ENCODE results near the gene ACSL6.

Gene ACSL6

DNA sequence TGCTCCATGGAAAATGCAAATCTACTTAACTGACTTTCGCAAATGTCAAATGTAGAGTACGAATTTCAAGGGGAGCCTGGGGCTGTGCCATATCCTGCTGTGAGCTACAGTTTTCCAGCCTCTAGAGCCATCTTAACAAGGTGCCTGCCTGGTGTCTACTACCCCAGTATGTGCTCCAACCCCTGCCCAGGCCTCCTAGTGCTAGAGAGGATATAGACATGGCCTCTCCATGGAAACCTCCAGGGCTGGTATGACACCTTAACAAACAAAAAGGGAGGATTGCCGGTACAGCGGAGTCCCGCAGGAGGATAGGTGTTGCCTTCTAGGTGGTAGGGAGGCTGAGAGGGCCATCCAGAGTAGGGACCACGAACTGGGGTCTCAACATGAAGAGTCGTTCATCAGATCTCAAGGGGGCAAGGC is 35.4 kb upstream of the ACSL6 start:
- no peak for DNase-seq

DNA sequence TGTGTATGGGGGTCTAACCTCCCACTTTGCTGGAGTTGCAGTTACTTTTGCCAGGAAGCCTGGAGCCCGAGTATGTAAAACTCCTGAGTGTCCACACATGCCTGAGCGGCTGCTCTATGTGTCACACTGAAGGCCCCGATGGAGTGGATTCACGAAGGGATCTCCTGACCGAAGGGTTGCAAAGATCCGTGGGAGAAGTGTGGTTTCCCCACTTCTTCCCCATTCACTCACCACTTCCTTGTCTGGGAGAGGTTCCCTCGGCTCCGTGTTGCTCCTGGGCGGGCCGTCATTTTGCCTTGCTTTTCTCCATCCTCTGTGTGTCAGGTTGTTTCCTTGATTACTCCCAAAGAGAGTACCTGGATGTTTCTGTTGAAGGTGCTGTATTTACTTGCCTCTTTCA is 32.7 kb upstream of the ACSL6 start:
- DNase-seq, result no peak

DNA sequence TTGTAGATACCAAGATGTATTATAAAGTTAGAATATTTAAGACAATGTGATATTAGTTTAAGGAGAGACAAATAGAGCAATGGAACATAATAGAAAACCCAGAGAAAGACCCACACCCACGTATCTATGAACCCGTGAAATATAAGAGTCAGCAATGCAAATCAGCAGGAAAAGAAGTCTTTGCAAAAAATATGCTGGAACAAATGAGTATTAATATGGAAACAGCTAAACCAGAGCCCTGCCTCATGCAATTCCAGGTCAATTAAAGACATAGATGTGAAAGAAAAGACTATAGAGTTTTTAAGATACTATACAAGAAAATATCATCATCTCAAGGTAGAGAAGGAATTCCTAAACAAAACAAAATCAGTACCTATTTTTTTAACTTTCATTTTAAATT is 25.9 kb upstream of the ACSL6 start:
- DNase-seq, result no peak

DNA sequence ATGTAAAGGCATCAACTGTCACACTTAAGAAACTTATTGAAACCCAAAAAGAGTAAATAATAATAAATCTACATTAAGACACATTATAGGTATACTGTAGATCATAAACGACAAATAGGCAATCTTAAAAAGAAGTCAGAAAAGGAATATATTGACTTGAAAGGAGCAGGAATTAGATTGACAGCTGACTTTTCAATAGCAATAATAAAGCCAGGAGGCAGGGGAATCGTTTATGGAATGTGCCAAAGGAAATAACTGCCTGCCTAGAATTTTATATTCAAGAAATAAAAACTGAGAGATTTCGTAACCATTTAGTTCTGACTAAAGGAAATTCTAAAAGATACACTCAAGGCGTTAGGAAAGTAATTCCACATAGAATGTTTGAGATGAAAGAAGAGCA is 21.7 kb upstream of the ACSL6 start:
- no peak for DNase-seq

DNA sequence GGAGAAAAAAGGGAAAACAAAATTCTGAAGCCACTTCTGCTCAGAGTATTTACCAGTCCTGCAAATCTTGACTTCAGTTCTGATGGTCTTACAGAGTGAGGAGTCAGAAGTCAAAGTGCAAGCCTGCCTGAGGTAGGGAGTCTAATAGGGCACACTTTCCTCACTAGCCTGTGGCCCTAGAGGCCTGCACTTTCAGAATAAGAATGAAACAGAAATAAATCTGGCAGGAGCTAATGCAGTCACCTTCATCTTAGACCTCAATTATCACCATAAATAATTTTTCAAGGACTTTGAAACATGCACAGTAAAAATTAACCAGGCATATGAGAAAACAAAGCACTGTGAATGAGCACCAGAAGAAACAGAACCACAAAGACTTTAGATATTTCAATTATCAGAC is 20.7 kb upstream of the ACSL6 start:
- DNase-seq, result no peak

DNA sequence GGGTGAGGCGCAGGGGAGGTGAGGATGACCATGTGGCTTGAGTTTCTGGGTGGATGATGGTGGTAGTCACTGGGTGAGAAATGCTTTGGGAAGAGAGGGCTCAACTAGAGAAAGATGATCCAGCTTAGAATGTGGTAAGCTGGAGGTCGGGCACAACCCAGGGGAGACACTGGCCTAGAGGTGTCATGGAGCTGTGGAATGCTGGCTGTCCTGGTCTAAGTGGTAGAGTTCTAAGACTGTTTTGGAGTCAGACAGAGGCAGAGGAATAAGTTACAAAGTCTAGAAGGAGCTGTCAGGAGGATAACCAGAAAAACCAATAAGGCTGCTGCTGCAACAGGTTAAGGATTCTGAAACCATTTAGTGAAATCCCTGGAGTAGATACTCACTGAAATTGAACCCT is 19.2 kb upstream of the ACSL6 start:
- no peak for DNase-seq

DNA sequence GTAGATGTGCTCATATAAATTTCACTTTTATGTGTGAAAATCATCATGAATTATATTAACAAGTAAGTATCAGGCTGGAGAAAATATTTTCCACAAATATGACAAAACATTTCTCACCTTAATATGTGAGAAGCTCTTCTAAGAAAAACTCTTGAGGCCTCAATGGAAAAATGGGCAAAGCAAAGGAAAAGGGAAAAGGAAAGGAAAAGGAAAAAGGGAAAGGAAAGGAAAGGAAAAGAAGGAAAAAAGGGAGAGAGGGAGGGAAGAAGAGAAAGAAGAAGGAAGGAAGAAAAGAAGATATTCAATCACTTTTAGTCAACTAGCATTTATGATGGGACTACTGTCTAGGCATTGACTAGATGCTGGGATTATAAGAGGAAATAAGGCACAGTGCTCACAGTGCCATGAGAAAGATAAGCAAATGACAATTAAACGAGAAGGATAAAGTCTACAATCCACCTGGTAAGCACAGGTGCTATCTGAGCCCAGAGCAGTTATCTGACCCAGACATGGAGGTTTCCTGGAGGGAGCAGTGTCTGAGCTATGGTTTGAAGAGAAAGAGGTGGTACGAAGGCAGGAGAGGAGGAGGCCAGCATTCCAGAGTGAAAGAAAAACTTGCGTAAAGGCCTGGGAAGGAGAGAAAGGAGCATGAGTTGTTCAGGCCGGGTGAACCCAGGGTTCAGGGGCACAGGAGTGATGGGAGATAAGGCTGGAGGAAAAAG is 18.3 kb upstream of the ACSL6 start:
- no peak for DNase-seq

DNA sequence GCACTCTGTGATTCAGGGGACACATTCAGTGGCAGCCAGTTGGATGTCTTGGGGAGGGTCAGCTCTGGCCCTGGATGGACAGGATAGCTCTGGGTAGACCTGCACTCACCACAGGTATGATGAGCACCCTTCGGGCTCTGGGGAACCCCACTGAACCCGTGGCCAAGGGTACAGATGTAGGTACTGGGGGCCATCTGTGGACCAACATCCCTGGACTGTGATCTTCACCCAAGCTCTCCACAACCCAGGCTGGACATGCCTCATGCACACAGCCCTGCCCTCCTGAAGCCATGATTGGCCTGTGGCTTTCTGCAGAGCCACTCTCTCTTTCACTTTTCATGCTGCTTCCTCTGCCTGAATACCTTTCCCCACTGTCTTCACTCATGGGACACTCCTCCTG is 15.6 kb upstream of the ACSL6 start:
- no peak for DNase-seq

DNA sequence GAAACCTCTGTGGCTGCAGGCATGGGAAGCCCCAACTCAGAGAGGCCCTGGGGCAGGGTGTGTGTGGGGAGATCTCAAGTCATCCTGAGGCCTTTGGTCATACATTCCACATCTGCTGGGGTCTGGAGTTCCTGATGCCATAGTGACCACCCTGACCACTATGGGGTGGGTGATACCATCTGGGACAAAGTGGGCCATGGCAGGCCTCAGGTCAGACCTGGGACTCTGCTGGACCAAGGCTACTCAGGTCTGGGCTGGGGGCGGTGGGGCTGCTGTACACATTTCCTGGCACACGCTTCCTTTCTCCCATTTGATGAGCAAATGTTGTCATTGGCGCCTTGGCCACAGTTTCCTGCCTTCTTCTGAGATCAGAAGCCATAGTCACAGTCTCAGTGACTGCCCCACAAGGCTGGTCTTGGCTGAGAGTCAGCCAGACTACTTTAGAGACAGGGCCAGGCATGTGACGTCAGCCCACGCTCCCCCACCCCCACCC is 15.1 kb upstream of the ACSL6 start:
- DNase-seq, result no peak

DNA sequence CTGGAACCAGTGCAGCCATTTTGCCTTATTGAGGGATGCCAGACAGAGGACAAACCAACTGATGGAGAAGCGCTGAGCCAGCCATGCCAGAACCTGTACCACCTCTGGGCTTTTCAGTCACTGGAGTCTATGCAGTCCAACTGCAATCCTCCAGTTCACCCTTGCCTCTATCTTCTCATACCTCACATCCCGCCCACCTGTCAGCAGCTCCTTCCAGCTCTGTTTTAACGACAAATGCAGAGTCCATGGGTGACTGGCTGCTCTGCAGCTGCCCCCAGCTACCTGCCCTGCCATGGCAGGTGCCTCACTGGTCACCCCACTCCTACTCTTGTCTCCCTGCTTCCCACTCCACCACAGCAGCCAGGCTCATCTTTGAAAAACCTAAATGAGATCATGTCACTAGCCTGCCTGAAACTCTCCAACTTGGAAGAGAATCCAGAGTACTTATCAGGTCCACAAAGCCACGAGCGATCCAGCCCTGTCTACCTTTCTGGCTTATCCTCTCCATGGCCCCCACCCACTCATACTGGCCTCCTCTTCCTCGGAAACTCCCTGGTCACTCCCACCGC is 14.0 kb upstream of the ACSL6 start:
- DNase-seq, result no peak

DNA sequence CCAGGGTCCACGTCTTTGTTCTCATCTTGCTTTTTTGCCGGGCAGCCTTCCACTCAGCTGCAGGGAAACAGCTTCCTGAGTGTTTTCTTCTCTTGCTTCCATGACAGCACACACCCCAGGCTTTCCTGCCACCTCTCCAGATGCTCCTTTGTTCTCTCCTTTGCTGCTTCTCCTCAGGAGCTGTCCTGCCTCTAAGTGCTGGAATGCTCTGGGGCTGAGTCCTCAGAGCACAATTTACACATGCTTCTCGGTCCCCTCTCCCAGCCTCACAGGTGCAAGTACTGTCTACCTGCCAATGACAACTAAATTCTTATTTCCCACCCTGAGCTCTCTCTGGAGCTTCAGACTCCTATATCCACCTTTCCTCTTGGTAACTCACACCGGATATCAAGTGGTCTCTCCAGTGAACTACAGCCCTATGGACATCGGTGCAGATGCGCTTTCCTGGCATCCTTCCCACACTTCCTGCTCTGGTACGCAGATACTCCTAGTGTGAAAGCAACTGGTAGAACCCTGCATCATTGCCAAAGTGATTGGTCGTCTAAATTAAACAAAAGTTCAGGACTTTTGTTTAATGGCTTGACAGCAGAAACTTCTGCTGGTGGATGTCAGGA is 13.4 kb upstream of the ACSL6 start:
- DNase-seq, result peak; percentile 29

DNA sequence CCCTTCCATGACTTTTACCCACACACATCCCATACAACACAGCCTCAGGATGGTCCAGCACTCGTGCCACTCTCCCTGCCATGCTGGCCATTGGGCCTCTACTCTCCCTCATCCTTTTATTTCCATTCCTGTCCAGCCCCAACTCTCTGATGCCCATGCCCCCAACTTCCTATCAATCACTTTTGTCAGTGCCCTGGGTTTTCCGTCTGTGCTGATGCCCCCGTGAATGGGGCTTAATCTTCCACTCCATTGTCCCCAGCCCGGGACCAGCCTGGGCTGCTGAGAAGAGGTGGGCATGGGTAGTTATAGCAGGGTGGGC is 12.6 kb upstream of the ACSL6 start:
- no peak for DNase-seq

DNA sequence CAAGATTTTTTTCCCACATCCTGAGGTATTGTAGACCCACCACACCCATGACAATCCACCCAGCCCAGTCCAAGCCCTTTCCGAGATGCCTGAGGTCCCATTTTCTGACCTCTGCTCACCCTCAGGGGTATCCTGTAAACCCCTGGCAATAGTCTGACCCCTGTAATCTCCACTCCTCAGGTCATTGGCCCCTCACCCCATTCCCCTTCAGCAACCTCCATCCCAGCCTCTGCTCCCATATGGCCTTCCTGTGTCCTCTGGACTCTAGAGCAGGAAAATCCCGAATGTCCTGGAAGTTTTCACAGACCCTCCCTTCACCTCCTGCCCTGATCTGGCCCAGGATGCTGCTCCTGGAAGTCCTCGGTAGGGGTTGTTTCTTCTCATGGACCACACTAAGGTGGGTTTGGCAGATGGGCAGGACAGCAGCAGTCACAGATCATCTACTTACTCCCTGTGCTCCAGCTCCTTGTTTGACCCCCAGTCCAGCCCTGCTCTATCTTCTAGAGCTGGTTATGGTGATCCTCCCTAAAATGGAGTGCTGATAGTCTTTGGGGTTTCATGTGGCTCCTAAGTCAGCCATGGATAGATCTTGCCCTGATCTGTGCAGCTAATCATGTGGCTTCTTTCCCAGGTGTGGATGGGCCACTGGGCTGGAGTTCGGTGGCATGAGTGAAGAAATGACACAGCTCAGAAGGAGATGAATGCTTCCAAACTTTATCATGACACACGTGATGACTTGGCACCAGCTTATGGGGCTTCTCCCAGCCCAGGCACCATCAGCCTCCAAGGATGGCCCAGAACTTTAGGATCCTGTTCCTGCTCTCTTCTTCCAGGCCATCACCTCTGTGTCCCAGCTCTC is 12.0 kb upstream of the ACSL6 start:
- DNase-seq, result no peak

DNA sequence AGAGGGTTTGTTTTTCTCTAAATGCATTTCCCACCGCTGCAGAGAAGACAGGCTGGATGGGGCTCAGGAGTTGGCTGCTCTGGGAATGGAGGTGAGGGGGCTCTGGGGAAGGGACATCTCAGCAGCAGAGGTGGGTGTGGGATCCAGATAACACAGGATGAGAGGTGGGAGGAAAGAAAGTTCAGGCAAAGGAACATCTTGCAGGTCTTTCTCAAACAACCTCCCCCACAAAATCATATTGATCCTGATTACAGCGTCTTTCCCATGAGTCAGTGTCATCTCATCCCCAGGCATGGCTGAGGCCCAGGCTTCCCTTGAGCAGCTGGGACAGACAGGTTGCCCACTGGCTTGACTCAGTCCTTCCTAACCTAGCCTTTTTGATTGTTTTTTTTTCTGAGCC is 11.3 kb upstream of the ACSL6 start:
- no peak for DNase-seq

DNA sequence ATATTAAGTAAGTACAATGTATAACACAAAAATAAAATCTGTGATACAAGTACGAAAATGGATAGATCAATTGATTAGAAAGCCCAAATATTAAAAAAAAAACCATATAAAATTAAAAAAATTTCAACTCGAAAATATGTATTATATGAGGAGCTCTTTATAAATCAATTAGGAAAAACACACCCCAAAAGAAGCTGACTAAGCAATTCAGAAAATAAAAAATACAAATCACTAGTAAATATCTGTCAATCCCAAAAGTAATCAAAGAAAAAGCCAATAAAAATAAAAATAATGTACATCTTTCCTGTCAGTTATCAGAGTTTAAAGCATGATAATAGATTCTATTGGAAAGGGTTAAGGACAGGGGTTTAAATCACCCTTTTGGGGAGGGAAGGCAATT is 10.2 kb upstream of the ACSL6 start:
- no peak for DNase-seq

DNA sequence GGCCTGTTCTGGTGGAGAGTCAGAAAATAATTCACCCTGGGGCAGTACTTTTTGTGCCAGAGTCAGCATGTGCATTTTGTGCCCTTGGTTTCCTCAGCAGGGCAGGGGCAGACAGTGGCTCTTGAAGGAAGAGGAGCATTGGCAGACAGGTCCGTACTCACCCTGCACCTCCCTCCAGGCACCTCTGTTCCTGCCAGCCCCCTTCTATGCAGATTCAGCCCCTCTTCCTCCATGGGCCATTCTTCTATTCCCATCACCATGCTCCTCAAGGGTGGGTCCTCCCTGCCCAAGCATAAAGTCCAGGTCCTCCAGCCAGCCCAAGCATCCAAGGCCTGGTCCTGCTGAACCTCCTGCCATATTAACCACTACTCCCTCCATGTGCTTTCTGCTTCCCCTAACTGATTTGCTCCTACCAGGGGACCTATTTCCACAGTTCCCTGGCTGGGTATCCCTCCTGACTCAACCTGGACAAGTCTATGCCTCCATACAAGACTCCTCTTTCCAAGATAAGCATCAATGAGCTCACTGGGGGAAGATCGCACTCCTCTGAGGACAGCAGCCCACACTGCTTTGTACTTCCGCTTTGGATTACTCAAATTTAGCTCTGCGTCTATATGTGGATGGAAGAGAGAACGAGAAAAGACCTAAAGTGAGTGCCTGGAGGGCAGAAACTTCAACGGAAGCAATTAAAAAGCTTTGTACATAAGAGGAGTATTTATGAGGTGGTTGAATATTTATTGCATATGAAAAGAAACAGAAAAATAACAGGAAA is 9.3 kb upstream of the ACSL6 start:
- DNase-seq, result no peak

DNA sequence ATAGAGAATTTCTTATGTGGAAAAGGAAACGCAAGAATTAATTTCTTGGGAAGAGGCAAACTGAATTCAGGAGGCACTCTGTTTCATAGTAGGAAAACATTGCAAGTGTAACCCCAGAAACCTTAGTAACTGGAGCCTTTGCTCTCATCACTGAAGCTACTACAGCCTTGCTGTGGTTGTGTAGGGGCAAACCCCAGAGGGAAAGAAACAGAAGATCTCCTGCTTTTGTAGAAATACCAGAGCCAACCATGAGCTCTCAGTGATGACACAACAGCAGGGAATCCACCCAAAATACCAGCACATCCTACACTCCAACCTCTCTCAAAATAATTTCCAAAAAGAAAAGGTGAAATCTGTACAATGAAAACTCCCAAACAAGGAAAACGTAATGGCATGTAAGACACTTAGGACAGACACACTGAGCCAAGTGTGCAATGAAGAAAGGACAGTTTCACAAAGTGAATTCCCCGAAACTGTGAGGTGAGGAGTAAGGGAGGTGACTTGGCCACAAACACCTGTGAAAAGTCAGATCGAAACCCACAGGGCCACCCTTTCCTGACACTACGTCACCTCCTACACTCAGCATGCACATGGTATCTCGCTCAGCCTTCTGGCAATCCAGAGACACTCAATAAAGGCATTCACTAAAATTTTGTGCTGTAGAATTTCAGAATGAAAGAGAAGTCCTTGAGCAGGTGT is 8.5 kb upstream of the ACSL6 start:
- DNase-seq, result no peak

DNA sequence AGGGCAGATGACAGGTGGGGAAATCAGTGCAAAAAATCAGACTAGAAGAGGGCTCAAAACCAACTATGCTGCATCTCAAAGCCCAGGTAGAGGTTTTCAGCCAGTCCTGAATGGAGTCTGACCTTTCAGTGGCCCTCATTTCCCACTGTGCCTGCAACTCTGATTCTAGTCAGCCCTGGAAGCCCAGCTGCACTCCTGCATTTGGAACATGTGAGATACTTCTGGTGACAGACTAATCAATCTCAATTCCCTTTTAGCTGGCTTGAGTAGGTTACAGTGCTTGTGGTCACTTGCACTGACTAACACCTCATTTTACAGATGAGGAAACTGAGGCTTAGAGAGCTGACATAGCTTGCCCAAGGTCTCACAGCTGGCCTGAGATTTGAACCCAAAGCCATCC is 7.9 kb upstream of the ACSL6 start:
- DNase-seq, result no peak

DNA sequence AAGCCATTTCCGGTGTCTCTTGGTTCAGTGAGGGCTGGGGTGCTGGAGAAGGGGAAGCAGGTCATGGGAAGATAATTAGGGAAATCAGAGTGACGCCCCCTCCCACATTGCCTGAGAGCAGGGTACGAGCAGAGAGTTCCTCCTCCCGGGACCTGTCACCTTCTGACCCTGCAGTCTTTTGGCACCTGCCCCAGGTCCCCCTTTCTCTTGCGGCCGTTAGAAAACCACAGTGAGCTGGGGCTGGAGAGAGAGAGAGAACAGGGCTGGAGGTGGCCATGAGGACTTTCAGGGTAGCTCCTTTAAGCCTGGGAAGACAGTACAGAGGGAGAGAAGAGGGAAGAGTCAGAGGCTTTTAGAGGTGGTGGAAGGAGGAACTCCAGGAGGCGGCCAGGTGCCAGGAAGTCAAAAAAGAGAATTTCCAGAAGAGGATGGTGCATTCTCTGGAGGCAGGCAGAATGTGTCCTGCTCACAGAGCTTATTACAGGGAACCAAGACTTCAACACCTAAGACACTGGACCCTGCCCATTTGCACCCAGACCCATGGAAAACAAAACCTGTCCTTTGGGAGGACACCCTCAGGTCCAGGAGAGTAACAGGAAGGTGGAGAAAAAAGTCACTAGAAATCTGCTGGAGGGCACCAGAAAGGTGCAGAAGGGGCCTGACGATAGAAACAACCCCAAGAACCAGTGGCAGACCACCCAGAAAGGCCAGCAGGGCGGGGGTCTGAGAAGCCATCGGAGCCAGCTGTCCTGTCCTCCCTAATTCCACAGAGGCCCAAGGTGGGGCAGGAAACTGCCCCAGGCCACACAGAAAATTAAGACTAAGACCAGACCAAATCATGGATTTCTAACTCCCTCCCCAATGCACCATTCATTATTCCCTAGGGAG is 6.5 kb upstream of the ACSL6 start:
- DNase-seq, result no peak

DNA sequence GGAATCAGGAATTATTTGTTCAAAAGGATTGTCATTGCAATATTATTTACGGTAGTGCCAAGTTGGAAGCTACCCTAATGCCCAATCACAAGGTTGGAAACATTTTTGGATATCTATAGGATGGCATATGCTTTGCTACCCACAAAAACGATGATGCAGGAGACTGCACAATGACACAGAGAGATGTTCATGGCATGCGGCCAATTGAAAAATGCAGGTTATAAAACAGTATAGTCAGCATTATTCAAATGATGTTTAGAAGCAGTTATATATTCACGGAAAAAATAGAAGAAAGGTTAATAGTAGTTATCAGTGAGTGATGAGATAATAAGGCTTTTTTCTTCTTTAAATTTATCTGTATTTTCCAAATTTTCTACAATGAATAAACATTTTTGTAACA is 5.9 kb upstream of the ACSL6 start:
- DNase-seq, result no peak

DNA sequence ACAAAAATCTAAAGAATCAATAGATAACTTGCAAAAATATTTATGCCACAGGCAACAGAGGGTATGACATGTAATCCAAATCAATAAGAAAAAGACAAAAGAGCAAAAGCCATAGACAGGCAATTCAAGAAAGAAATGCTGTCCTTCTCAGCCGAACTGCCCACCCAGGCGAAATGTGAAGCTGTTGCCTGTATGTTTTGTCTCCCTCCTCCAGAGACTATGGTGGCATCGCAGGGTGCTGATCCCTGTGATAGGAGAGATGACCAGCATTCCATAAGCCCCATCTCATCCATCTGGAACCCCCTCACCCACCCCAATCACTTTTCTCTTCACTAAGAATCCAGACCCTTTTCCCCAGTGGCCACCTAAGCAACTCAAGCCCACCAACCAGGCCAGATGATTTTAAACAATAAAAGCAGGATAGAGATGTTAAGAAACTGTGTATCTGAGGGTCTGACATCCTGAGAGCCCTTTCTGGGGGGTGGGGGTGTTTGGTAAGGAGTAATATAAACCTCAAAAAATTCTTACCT is 5.3 kb upstream of the ACSL6 start:
- DNase-seq, result no peak

Measured in eye (tissue), 1 donor.